HG02571 (cell line): ENCODE data around the gene UGT2A2.

Experiments used
- ATAC-seq: cut with Tn5 transposase; IDR thresholded peaks from one replicate; pipeline ENCODE4 v1.9.1; 2021; ENCODE audit warnings: mild to moderate bottlenecking, moderate library complexity; ENCODE audit not compliant: unreplicated experiment

Gene UGT2A2

DNA sequence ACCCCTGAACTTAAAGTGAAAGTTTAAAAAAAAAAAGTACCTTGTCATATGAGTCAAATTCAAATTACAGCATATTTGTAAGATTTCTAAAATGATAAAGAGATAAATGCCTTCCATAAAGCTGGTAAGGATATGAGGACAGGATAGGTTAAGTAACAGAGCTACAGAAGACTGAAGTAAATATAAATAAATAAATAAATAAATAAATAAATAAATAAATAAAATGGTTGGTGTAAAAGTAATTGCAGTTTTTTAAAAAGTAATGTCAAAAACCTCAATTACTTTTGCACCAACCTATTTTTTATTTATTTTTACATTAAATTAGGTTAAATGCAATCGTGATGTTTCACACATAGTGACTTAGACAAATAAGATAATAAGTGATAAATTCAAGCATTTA is 62.2 kb downstream of the UGT2A2 start:
- ATAC-seq: no peak

DNA sequence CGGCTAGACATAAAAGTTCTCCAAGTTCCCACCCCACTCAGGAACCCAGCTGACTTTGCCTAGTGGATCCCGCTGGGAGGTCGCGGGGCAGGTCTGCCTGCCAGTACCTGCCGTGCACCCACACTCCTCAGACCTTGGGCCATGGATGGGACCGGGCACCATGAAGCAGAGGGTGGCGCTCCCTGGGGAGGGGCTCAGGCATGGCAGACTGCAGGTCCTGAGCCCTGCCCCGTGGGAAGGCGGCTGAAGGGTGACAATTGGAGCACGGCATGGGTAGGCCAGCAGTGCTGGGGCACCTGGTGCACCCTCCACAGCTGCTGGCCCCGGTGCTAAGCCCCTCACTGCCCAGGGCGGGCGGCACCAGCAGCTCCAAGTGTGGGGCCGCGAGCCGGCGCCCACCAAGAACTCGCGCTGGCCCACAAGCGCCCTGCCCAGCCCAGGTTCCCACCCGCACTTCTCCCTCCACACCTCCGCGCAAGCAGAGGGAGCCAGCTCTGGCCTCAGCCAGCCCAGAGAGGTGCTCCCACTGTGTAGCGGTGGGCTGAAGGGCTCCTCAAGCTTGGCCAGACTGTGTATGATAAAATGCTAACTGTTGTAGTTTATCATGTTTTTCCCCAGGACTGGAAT is 63.1 kb downstream of the UGT2A2 start:
- ATAC-seq: no peak

DNA sequence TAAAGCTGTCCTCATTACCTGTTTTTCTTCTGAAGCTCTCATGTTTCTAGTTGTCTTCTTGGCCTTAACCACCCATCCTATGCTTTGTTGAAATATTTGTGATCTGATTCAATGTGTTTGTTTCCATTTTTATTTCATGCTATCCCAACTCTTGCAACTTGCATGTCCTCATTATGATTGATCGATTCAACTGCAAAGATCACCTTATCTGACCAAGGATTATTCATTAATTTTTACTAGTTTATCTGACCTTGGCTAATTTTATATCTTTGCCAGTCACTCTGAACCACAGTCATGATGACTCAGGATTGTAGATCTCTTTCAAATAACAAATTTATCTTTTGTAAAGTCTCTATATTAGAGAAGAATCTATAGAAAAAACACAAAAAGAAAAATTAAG is 70.7 kb downstream of the UGT2A2 start:
- ATAC-seq: no peak

DNA sequence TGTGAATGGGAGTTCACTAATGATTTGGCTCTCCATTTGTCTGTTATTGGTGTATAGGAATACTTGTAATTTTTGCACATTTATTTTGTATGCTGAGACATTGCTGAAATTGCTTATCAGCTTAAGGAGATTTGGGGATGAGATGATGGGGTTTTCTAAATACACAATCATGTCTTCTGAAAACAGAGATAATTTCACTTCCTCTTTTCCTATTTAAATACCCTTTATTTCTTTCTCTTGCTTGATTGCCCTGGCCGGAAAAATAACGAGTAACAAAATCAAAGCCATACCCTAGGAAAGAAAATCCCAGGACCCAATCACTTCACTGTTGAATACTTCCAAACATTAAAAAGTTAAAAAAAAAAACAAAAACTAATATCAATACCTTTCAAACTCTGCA is 76.0 kb downstream of the UGT2A2 start:
- ATAC-seq: no peak

DNA sequence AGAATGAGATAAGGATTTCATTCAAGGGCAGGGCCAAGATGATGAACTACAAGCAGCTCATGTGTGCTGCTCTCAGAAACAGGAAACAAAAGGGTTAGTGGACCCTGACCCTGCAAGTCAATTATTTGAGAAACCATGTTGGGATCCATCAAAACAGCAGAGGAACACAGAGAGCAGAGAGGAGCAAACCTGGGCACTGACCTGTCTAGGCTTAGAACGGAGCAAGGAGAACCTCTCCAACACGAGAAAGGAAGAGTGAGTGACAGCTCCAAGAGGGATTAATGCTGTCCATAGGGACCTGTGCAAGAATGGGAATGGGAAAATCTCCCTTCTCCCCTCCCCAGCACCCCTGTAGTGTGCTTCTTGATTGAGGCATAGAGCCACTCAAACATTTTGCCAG is 89.8 kb downstream of the UGT2A2 start:
- no peak for ATAC-seq

DNA sequence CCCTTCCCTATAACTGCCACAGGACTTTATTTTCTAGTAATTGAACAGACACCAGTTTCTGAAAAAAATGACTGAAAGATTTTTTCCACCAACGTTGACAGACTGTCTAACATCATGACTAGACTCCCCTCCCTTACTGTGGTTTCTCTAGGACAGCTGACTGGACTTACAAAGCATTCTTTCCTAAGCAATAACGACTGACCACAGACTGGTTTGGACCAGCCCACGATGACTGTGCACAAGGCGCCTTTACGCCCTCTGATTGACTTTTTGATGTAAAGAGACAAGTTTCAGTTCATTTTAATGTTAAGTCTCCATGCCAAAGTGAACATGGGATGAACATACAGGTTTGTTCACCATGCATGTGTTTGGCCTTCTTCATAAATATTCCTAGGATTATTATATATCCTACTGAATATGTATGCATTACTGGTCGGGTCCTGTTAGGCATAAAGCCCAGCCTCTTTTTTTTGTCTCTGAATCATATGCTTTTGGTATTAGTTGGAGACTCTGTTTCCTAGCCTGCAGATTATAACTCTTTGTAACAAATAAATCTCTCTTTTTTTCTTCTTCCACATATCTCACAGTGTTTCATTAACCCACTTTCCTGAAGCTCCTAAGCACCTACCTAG is 93.2 kb downstream of the UGT2A2 start:
- ATAC-seq: no peak
